HCT116 (cell line): ENCODE results near the gene UBA6. TPM values are rescaled to one million over a fixed set of nuclear protein-coding genes. Genes with fewer than 3 reads are reported as not detected.

Experiments used
- ATAC-seq: fragments of 200-7000 bp; cut with Tn5 transposase; 2 replicates; pipeline ENCODE4 v1.9.1; 2020; ENCODE audit warnings: mild to moderate bottlenecking, moderate library complexity
- BruUV-seq: library from RNA; stranded (reverse); fragments of 400-500 nt; replicated peaks from 2 replicates; lab custom pipeline; 2021; lab: Mats Ljungman, UMichigan
- CTCF ChIA-PET: fragments of 300-600 bp; sonication (Branson Sonifier 250); formaldehyde crosslinking; loops from one replicate; lab custom pipeline; 2021; ENCODE audit warnings: antibody characterized with exemption; lab: Charles Lee
- POLR2A ChIA-PET: fragments of 300-600, 350-600 bp; sonication (Branson Sonifier 250); formaldehyde crosslinking; loops from one replicate; lab custom pipeline; 2021; ENCODE audit warnings: antibody characterized with exemption; lab: Charles Lee
- RAD21 ChIA-PET, 2 experiments: fragments of 300-600 bp; sonication (Branson Sonifier 250); formaldehyde crosslinking; loops; one replicate each; lab custom pipeline; 2023; ENCODE audit warnings: low total read pairs in 2 of 2; ENCODE audit not compliant: uncharacterized antibody in 2 of 2, unreplicated experiment in 2 of 2, low non-redundant PET in 1 of 2; lab: Charles Lee
- DNase-seq: peaks from one replicate; pipeline ENCODE4 v3.0.0-alpha.2; 2010; ENCODE audit warnings: low read depth, low spot score
- H2AFZ ChIP-seq: fragments of 200-600 bp; shearing (Covaris generic), sonication (generic); 2 replicates; pipeline ENCODE4 v1.6.1; 2017; ENCODE audit warnings: low read depth, mixed run types, mixed read lengths, antibody characterized with exemption, low read length; ENCODE audit not compliant: poor library complexity, severe bottlenecking
- H3K27ac ChIP-seq: 2 replicates; pipeline ENCODE4 v1.5.1; 2012; ENCODE audit warnings: low read depth, low read length
- H3K27me3 ChIP-seq: fragments of 200-600 bp; sonication (generic); 2 replicates; pipeline ENCODE4 v1.6.1; 2016; ENCODE audit warnings: mixed run types, low read length, mixed read lengths; ENCODE audit not compliant: insufficient read depth
- H3K36me3 ChIP-seq, 2 experiments: fragments of 200-500 bp in 1 of 2; fragments of 200-600 bp in 1 of 2; sonication (Bioruptor generic) in 1 of 2; sonication (generic) in 1 of 2; 2 replicates each; pipeline versions ENCODE4 v1.5.1 to v1.6.1; 2014 to 2016; ENCODE audit warnings: low read length in 2 of 2, inconsistent platforms in 1 of 2, mixed read lengths in 1 of 2, mixed run types in 1 of 2; ENCODE audit not compliant: insufficient read depth in 2 of 2, control insufficient read depth in 1 of 2
- H3K4me1 ChIP-seq, 2 experiments: fragments of 200-600 bp in 1 of 2; sonication (generic) in 1 of 2; 2 replicates each; pipeline versions ENCODE4 v1.5.1 to v1.6.1; 2012 to 2017; ENCODE audit warnings: low read length in 2 of 2, inconsistent platforms in 1 of 2, mild to moderate bottlenecking in 1 of 2, mixed read lengths in 1 of 2, mixed run types in 1 of 2, moderate library complexity in 1 of 2; ENCODE audit not compliant: insufficient read depth in 2 of 2, control insufficient read depth in 1 of 2
- H3K4me2 ChIP-seq: fragments of 200-600 bp; sonication (generic); 2 replicates; pipeline ENCODE4 v1.6.1; 2017; ENCODE audit warnings: mixed run types, low read length, mixed read lengths
- H3K4me3 ChIP-seq, 2 experiments: fragments of 200-600 bp in 1 of 2; sonication (generic) in 1 of 2; replicated peaks in 1 of 2; 2 replicates each; pipeline ENCODE4 v1.5.1; 2011 to 2016; ENCODE audit warnings: low read length in 2 of 2, control low read depth in 1 of 2, low read depth in 1 of 2, mild to moderate bottlenecking in 1 of 2, mixed read lengths in 1 of 2, mixed run types in 1 of 2
- H3K79me2 ChIP-seq: fragments of 200-600 bp; sonication (generic); 2 replicates; pipeline ENCODE4 v1.6.1; 2017; ENCODE audit warnings: mild to moderate bottlenecking, mixed run types, low read length, moderate library complexity, mixed read lengths; ENCODE audit not compliant: insufficient read depth
- H3K9ac ChIP-seq: fragments of 200-600 bp; sonication (generic); 2 replicates; pipeline ENCODE4 v1.6.1; 2016; ENCODE audit warnings: low read length, mixed read lengths
- H3K9me2 ChIP-seq: fragments of 200-600 bp; sonication (generic), shearing (Covaris generic); 2 replicates; pipeline ENCODE4 v1.6.1; 2017; ENCODE audit warnings: mixed run types, mild to moderate bottlenecking, moderate library complexity; ENCODE audit not compliant: insufficient read depth
- H3K9me3 ChIP-seq, 2 experiments: fragments of 200-500 bp in 1 of 2; fragments of 200-600 bp in 1 of 2; sonication (Bioruptor generic) in 1 of 2; sonication (generic) in 1 of 2; 2 replicates each; pipeline ENCODE4 v1.6.1; 2014 to 2017; ENCODE audit warnings: low read length in 2 of 2, mixed read lengths in 2 of 2, inconsistent platforms in 1 of 2, low read depth in 1 of 2, mild to moderate bottlenecking in 1 of 2, mixed run types in 1 of 2, moderate library complexity in 1 of 2; ENCODE audit not compliant: control insufficient read depth in 1 of 2, insufficient read depth in 1 of 2
- H4K20me1 ChIP-seq: fragments of 200-600 bp; sonication (generic), shearing (Covaris generic); 2 replicates; pipeline ENCODE4 v1.6.1; 2017; ENCODE audit warnings: mixed run types, mild to moderate bottlenecking, moderate library complexity; ENCODE audit not compliant: insufficient read depth
- CEBPB ChIP-seq: IDR thresholded peaks from 2 replicates; pipeline ENCODE4 v1.6.1; 2012; ENCODE audit warnings: low read depth
- EGR1 ChIP-seq: IDR thresholded peaks from 2 replicates; pipeline ENCODE4 v1.6.1; 2012; ENCODE audit warnings: low read depth
- ELF1 ChIP-seq: IDR thresholded peaks from 2 replicates; pipeline ENCODE4 v1.6.1; 2012; ENCODE audit warnings: low read depth, borderline replicate concordance
- EZH2phosphoT487 ChIP-seq: fragments of 200-600 bp; IDR thresholded peaks from 2 replicates; pipeline ENCODE4 v1.6.1; 2018; ENCODE audit warnings: antibody characterized with exemption, borderline replicate concordance
- JUND ChIP-seq: IDR thresholded peaks from 2 replicates; pipeline ENCODE4 v1.6.1; 2012
- POLR2AphosphoS5 ChIP-seq: IDR thresholded peaks from 2 replicates; pipeline ENCODE4 v1.6.1; 2011; ENCODE audit warnings: mild to moderate bottlenecking, low read depth, low read length, moderate library complexity
- RAD21 ChIP-seq: IDR thresholded peaks from 2 replicates; pipeline ENCODE4 v1.6.1; 2012; ENCODE audit warnings: low read depth, mild to moderate bottlenecking
- SRF ChIP-seq: IDR thresholded peaks from 2 replicates; pipeline ENCODE4 v1.6.1; 2012; ENCODE audit warnings: low read depth
- YY1 ChIP-seq: IDR thresholded peaks from 2 replicates; pipeline ENCODE4 v1.6.1; 2011; ENCODE audit warnings: low read length, low read depth, moderate library complexity, mild to moderate bottlenecking; ENCODE audit not compliant: insufficient replicate concordance; ENCODE audit errors: extremely low read depth
- ZNF274 ChIP-seq: fragments of 200-500 bp; sonication (Bioruptor generic); IDR thresholded peaks from 2 replicates; pipeline ENCODE4 v1.6.1; 2014; ENCODE audit warnings: mild to moderate bottlenecking, low read depth, low read length, inconsistent platforms
- intact Hi-C: fragments of 100-400 bp; cut with micrococcal nuclease; formaldehyde crosslinking; loops from 2 replicates; pipeline ENCODE4 v1.10.0; 2022
- total RNA-seq: library from RNA; stranded (reverse); gene quantifications from one replicate; pipeline ENCODE4 v1.2.1, GENCODE V29; 2021; ENCODE audit not compliant: unreplicated experiment
- TF ChIP-seq, protein P1 (sequence below), 3 experiments: fragments of 200-600 bp in 1 of 3; sonication (generic) in 1 of 3; IDR thresholded peaks in 2 of 3; conservative IDR thresholded peaks in 1 of 3; 2 replicates each; pipeline ENCODE4 v1.5.1; 2012 to 2017; ENCODE audit warnings: low read depth in 2 of 3, low read length in 2 of 3, antibody characterized with exemption in 1 of 3, borderline replicate concordance in 1 of 3, control low read depth in 1 of 3, mild to moderate bottlenecking in 1 of 3, mixed read lengths in 1 of 3, mixed run types in 1 of 3, moderate library complexity in 1 of 3; ENCODE audit not compliant: insufficient read depth in 1 of 3
- TF ChIP-seq, protein P2 (sequence below): IDR thresholded peaks from 2 replicates; pipeline ENCODE4 v1.6.1; 2012
- TF ChIP-seq, protein P3 (sequence below): IDR thresholded peaks from 2 replicates; pipeline ENCODE4 v1.6.1; 2011; ENCODE audit warnings: mild to moderate bottlenecking, low read length, moderate library complexity; ENCODE audit not compliant: insufficient replicate concordance; ENCODE audit errors: extremely low read depth
- TF ChIP-seq, protein P4 (sequence below): IDR thresholded peaks from 2 replicates; pipeline ENCODE4 v1.6.1; 2012
- TF ChIP-seq, protein P5 (sequence below): IDR thresholded peaks from 2 replicates; pipeline ENCODE4 v1.6.1; 2012; ENCODE audit warnings: low read depth

UBA6 gene
- total RNA-seq, 1 experiment from 2014 or later = 98.9 TPM

DNA sequence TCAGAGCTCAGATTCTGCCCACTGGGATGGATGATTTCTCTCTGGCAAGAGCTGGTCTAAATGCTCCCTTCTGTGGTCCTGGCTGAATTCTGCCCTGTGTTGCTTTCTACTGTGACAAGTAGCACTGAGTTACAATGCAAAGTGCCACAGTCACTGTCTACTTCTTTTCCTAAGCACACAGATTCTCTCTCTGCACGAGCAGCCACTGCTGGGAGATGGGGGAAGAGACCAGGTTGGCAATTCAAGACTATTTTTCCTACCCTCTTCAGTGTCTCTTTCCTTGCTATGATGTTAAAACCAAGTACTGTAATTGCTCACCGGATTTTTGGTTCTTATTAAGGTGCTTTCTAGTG lies 97.0 kb downstream of the UBA6 start:
- Histone ChIP-seq H3K4me2 (no peak overlapping the region), H3K4me1 (no peaks in the 10 kb centered on the region), H4K20me1 (no peaks in the 10 kb centered on the region), H3K79me2 (no peaks in the 10 kb centered on the region), H3K9ac (no peak overlapping the region), H3K36me3 (no peaks in the 10 kb centered on the region), H2AFZ (no peak overlapping the region), H3K9me2 (no peaks in the 10 kb centered on the region), H3K27ac (no peak overlapping the region), H3K27me3 (no peaks in the 10 kb centered on the region), H3K4me3 (no peak overlapping the region), H3K9me3 (no peaks in the 10 kb centered on the region)
- no peak for DNase-seq
- CTCF ChIA-PET = no interaction called here
- TF ChIP-seq, protein P1, sequence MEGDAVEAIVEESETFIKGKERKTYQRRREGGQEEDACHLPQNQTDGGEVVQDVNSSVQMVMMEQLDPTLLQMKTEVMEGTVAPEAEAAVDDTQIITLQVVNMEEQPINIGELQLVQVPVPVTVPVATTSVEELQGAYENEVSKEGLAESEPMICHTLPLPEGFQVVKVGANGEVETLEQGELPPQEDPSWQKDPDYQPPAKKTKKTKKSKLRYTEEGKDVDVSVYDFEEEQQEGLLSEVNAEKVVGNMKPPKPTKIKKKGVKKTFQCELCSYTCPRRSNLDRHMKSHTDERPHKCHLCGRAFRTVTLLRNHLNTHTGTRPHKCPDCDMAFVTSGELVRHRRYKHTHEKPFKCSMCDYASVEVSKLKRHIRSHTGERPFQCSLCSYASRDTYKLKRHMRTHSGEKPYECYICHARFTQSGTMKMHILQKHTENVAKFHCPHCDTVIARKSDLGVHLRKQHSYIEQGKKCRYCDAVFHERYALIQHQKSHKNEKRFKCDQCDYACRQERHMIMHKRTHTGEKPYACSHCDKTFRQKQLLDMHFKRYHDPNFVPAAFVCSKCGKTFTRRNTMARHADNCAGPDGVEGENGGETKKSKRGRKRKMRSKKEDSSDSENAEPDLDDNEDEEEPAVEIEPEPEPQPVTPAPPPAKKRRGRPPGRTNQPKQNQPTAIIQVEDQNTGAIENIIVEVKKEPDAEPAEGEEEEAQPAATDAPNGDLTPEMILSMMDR (IDR thresholded peaks at IDR 0.05 in 2 of 3, conservative IDR thresholded peaks at IDR 0.05 in 1 of 3; ENCODE audit: borderline replicate concordance in 1 of 3, insufficient read depth in 1 of 3, low read depth in 2 of 3, low read length in 2 of 3) = no peak
- TF ChIP-seq CEBPB = no peak
- TF ChIP-seq YY1 = no peak
- TF ChIP-seq, protein P2, sequence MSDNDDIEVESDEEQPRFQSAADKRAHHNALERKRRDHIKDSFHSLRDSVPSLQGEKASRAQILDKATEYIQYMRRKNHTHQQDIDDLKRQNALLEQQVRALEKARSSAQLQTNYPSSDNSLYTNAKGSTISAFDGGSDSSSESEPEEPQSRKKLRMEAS = no peak
- TF ChIP-seq SRF = no peak
- no peak for TF ChIP-seq RAD21
- no peak for TF ChIP-seq EZH2phosphoT487
- TF ChIP-seq EGR1 = no peak
- no peak for TF ChIP-seq ELF1
- no peak for TF ChIP-seq ZNF274
- no peak for TF ChIP-seq JUND
- TF ChIP-seq, protein P3, sequence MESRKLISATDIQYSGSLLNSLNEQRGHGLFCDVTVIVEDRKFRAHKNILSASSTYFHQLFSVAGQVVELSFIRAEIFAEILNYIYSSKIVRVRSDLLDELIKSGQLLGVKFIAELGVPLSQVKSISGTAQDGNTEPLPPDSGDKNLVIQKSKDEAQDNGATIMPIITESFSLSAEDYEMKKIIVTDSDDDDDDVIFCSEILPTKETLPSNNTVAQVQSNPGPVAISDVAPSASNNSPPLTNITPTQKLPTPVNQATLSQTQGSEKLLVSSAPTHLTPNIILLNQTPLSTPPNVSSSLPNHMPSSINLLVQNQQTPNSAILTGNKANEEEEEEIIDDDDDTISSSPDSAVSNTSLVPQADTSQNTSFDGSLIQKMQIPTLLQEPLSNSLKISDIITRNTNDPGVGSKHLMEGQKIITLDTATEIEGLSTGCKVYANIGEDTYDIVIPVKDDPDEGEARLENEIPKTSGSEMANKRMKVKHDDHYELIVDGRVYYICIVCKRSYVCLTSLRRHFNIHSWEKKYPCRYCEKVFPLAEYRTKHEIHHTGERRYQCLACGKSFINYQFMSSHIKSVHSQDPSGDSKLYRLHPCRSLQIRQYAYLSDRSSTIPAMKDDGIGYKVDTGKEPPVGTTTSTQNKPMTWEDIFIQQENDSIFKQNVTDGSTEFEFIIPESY = no peak
- TF ChIP-seq, protein P4, sequence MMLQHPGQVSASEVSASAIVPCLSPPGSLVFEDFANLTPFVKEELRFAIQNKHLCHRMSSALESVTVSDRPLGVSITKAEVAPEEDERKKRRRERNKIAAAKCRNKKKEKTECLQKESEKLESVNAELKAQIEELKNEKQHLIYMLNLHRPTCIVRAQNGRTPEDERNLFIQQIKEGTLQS = no peak
- TF ChIP-seq, protein P5, sequence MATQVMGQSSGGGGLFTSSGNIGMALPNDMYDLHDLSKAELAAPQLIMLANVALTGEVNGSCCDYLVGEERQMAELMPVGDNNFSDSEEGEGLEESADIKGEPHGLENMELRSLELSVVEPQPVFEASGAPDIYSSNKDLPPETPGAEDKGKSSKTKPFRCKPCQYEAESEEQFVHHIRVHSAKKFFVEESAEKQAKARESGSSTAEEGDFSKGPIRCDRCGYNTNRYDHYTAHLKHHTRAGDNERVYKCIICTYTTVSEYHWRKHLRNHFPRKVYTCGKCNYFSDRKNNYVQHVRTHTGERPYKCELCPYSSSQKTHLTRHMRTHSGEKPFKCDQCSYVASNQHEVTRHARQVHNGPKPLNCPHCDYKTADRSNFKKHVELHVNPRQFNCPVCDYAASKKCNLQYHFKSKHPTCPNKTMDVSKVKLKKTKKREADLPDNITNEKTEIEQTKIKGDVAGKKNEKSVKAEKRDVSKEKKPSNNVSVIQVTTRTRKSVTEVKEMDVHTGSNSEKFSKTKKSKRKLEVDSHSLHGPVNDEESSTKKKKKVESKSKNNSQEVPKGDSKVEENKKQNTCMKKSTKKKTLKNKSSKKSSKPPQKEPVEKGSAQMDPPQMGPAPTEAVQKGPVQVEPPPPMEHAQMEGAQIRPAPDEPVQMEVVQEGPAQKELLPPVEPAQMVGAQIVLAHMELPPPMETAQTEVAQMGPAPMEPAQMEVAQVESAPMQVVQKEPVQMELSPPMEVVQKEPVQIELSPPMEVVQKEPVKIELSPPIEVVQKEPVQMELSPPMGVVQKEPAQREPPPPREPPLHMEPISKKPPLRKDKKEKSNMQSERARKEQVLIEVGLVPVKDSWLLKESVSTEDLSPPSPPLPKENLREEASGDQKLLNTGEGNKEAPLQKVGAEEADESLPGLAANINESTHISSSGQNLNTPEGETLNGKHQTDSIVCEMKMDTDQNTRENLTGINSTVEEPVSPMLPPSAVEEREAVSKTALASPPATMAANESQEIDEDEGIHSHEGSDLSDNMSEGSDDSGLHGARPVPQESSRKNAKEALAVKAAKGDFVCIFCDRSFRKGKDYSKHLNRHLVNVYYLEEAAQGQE = no peak
- TF ChIP-seq POLR2AphosphoS5 = no peak
- POLR2A ChIA-PET = no interaction called here
- no peak for ATAC-seq
- RAD21 ChIA-PET = no interaction called here
- intact Hi-C loops = no loop called here
- BruUV-seq = no TSS peak
